Measurements from ENCODE around the gene F13A1.
A peak's percentile ranks its signal among the peaks of the same experiment; 100 is the strongest.

The F13A1 gene

GRCh38 chr6:6243846-6244245 lies 76.6 kb downstream of the F13A1 start:
- DNase-seq (ENCODE audit: low spot score): no peak

- no peak for DNase-seq (ENCODE audit: low spot score)
Observed at GRCh38 chr6:6239598-6240581, 80.6 kb downstream of the F13A1 start.

- DNase-seq (ENCODE audit: low spot score): no peak
Observed at GRCh38 chr6:6236730-6237469, 83.6 kb downstream of the F13A1 start.

GRCh38 chr6:6235786-6236185 lies 84.7 kb downstream of the F13A1 start:
- no peak for DNase-seq (ENCODE audit: low spot score)

- no peak for DNase-seq (ENCODE audit: low spot score)
Observed at GRCh38 chr6:6234963-6235362, 85.5 kb downstream of the F13A1 start.

- peak; percentile 35 for DNase-seq (ENCODE audit: low spot score)
Observed at GRCh38 chr6:6230286-6230685, 90.2 kb downstream of the F13A1 start.

- DNase-seq (ENCODE audit: low spot score): no peak
Observed at GRCh38 chr6:6227896-6228295, 92.6 kb downstream of the F13A1 start.

- DNase-seq (ENCODE audit: low spot score): no peak
Observed at GRCh38 chr6:6225885-6226529, 94.5 kb downstream of the F13A1 start.

GRCh38 chr6:6224933-6225486 lies 95.5 kb downstream of the F13A1 start:
- no peak for DNase-seq (ENCODE audit: low spot score)

- DNase-seq (ENCODE audit: low spot score): peak; percentile 18
Observed at GRCh38 chr6:6221787-6222535, 98.5 kb downstream of the F13A1 start.

GRCh38 chr6:6220718-6221117 lies 99.7 kb downstream of the F13A1 start:
- DNase-seq (ENCODE audit: low spot score): no peak

- DNase-seq (ENCODE audit: low spot score): no peak
Observed at GRCh38 chr6:6219716-6220115, 100.7 kb downstream of the F13A1 start.

GRCh38 chr6:6218759-6219085 lies 101.7 kb downstream of the F13A1 start:
- peak; percentile 37 for DNase-seq (ENCODE audit: low spot score)

- DNase-seq (ENCODE audit: low spot score): no peak
Observed at GRCh38 chr6:6217855-6218758, 102.4 kb downstream of the F13A1 start.

- DNase-seq (ENCODE audit: low spot score): no peak
Observed at GRCh38 chr6:6210994-6211393, 109.5 kb downstream of the F13A1 start.

GRCh38 chr6:6202886-6203285 lies 117.6 kb downstream of the F13A1 start:
- DNase-seq (ENCODE audit: low spot score): no peak

GRCh38 chr6:6201200-6201599 lies 119.3 kb downstream of the F13A1 start:
- DNase-seq (ENCODE audit: low spot score): no peak

GRCh38 chr6:6199678-6200077 lies 120.8 kb downstream of the F13A1 start:
- no peak for DNase-seq (ENCODE audit: low spot score)

GRCh38 chr6:6196762-6197161 lies 123.7 kb downstream of the F13A1 start:
- DNase-seq (ENCODE audit: low spot score): no peak

- no peak for DNase-seq (ENCODE audit: low spot score)
Observed at GRCh38 chr6:6195080-6195479, 125.4 kb downstream of the F13A1 start.
